C4-2B (cell line): ENCODE measurements around the gene OR5D14.

Experiments used
- ZFX ChIP-seq: fragments of 450-650 bp; IDR thresholded peaks from 2 replicates; pipeline ENCODE4 v1.6.1; 2017
- TF ChIP-seq, protein P1 (sequence below): fragments of 450-650 bp; conservative IDR thresholded peaks from 2 replicates; pipeline ENCODE4 v1.5.1; 2017; ENCODE audit warnings: mild to moderate bottlenecking

DNA sequence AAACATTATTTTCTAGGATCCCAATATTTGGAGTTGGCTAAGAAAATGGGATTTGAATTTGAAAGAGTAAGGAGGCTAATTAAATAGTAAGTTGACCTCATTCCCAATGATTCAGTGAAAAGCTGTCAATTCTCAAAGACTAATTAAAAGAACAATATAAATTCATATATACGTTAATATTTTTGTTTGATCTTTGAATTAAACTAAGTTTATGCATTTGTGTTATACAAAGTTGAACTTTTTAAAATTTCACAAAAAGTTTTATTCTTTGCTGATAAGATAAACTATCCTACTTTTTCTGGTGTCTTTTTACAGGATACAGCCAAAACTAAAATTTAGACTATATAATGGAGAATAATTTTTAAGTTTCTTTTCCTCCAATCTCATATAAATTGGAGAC, 15.7 kb downstream of the OR5D14 start, which contains the start of gene OR5L1:
- TF ChIP-seq, protein P1, sequence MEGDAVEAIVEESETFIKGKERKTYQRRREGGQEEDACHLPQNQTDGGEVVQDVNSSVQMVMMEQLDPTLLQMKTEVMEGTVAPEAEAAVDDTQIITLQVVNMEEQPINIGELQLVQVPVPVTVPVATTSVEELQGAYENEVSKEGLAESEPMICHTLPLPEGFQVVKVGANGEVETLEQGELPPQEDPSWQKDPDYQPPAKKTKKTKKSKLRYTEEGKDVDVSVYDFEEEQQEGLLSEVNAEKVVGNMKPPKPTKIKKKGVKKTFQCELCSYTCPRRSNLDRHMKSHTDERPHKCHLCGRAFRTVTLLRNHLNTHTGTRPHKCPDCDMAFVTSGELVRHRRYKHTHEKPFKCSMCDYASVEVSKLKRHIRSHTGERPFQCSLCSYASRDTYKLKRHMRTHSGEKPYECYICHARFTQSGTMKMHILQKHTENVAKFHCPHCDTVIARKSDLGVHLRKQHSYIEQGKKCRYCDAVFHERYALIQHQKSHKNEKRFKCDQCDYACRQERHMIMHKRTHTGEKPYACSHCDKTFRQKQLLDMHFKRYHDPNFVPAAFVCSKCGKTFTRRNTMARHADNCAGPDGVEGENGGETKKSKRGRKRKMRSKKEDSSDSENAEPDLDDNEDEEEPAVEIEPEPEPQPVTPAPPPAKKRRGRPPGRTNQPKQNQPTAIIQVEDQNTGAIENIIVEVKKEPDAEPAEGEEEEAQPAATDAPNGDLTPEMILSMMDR = no peak
- TF ChIP-seq ZFX = no peak
